Measurements from ENCODE around the gene ABLIM3.

Gene ABLIM3

GRCh38 chr5:149217803-149218155 is 76.5 kb downstream of the ABLIM3 start:
- POLR2A ChIA-PET: no interaction called here
- CTCF ChIA-PET: interaction anchor here (0.9 kb wide), 1 partner anchor 50 kb away, joined by 3 read pairs; no protein-coding TSS in a partner anchor
- DNase-seq (ENCODE audit: extremely low spot score): no peak
- TF ChIP-seq CTCF (IDR thresholded peaks at IDR 0.05; ENCODE audit: control extremely low read depth, extremely low read depth, low read depth, missing control alignments): no peak

GRCh38 chr5:149219584-149219983 is 78.3 kb downstream of the ABLIM3 start:
- ChIA-PET CTCF (no interaction called here), POLR2A (no interaction called here)
- TF ChIP-seq CTCF (IDR thresholded peaks at IDR 0.05; ENCODE audit: control extremely low read depth, extremely low read depth, low read depth, missing control alignments): no peak
- no peak for DNase-seq (ENCODE audit: extremely low spot score)

GRCh38 chr5:149220750-149221149 is 79.5 kb downstream of the ABLIM3 start:
- POLR2A ChIA-PET: no interaction called here
- CTCF ChIA-PET: no interaction called here
- TF ChIP-seq CTCF (IDR thresholded peaks at IDR 0.05; ENCODE audit: control extremely low read depth, extremely low read depth, low read depth, missing control alignments): no peak
- DNase-seq (ENCODE audit: extremely low spot score): no peak

GRCh38 chr5:149221326-149221725 is 80.0 kb downstream of the ABLIM3 start:
- ChIA-PET POLR2A (no interaction called here), CTCF (no interaction called here)
- DNase-seq (ENCODE audit: extremely low spot score): no peak
- no peak for TF ChIP-seq CTCF (IDR thresholded peaks at IDR 0.05; ENCODE audit: control extremely low read depth, extremely low read depth, low read depth, missing control alignments)

DNA sequence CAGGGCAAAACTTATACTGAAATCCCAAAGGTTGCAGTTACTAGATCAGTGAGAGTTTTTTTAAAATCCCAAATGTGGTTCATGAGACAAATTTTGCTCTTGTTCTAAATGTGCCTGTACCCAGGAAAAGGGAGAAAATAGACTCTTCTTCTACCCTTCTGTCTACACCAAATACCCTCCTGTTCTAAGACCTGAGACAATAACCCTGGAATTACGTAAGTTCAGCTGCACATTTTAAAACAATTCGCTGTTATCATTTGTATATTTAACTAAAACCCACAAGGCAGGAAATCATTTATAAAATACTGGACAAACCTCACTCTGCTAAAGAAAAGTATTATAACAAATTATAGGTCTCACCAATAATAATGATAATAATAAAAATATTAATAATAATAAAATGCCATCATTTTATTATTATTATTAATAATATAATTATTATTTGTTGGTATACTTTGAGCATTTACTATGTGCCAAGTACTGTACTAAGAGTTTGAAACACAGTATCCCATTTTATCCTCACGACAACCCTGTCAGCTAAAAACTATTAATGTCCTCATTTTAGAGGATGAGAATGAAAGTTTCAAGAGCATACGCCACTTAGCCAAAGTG is 80.5 kb downstream of the ABLIM3 start:
- ChIA-PET CTCF (interaction anchor here (1.4 to 3.0 kb wide), 2 partner anchors 8 to 11 kb away, joined by 6 to 10 read pairs; no protein-coding TSS in a partner anchor), POLR2A (no interaction called here)
- no peak for DNase-seq (ENCODE audit: extremely low spot score)
- no peak for TF ChIP-seq CTCF (IDR thresholded peaks at IDR 0.05; ENCODE audit: control extremely low read depth, extremely low read depth, low read depth, missing control alignments)

- ChIA-PET CTCF (interaction anchor here (1.3 to 3.0 kb wide), 4 partner anchors 9 to 148 kb away, joined by 3 to 10 read pairs (median 5); no protein-coding TSS in a partner anchor), POLR2A (no interaction called here)
- no peak for DNase-seq (ENCODE audit: extremely low spot score)
- no peak for TF ChIP-seq CTCF (IDR thresholded peaks at IDR 0.05; ENCODE audit: control extremely low read depth, extremely low read depth, low read depth, missing control alignments)
Measured at GRCh38 chr5:149223081-149223848, 82.0 kb downstream of the ABLIM3 start.

Data from GM10248 (cell line).